ENCODE measurements around the gene LENG8. TPM values are rescaled to one million over a fixed set of nuclear protein-coding genes. Genes with fewer than 3 reads are reported as not detected.
A peak's percentile ranks its signal among the peaks of the same experiment; 100 is the strongest.

The LENG8 gene
- total and polyA plus RNA-seq, 12 donors: 17.4 to 725 (median 90.8) TPM

- 70 to 82% (median 76%) methylated on average over 3 to 6 of the region's 6 CpGs for whole genome bisulfite sequencing, 4 donors
Measured at GRCh38 chr19:54473892-54474372, 24.9 kb downstream of the LENG8 start.

GRCh38 chr19:54475706-54476105 is 26.7 kb downstream of the LENG8 start:
- no peak overlapping the region for H3K4me3 ChIP-seq
- H3K27ac ChIP-seq: no peak overlapping the region
- no peak for DNase-seq
- H3K27me3 ChIP-seq: no peaks in the 10 kb centered on the region
- peaks cover 0 to 7% of the 10 kb centered on the region in 2 donors for H3K4me1 ChIP-seq (replicated peaks in 1 of 2)
- H3K9me3 ChIP-seq (replicated peaks in 1 of 3): no peaks in the 10 kb centered on the region
- 83 to 91% (median 86%) methylated on average over 10 to 11 of the region's 11 CpGs for WGBS, 4 donors
- no peak for TF ChIP-seq POLR2A (IDR thresholded peaks at IDR 0.05)
- no peak for TF ChIP-seq CTCF (IDR thresholded peaks at IDR 0.05)
- no peaks in the 10 kb centered on the region for H3K36me3 ChIP-seq (replicated peaks in 1 of 2)
- intact Hi-C loops (cut with DNase I): loop anchor here in 1 of 2 donors (5.0 kb wide), 1 partner anchor 202 kb away; no protein-coding TSS in a partner anchor

More at GRCh38 chr19:54473892-54474372, 24.9 kb downstream of the LENG8 start:
- no peak for DNase-seq
- Histone ChIP-seq H3K27me3 (peaks cover 3% of the 10 kb centered on the region), H3K27ac (peak overlapping the region in 3 of 5 donors; percentile 49 to 75 (median 63)), H3K36me3 (replicated peaks in 1 of 2) (no peaks in the 10 kb centered on the region), H3K9me3 (replicated peaks in 1 of 3) (no peaks in the 10 kb centered on the region), H3K4me3 (no peak overlapping the region), H3K4me1 (replicated peaks in 1 of 2) (peaks cover 0 to 23% of the 10 kb centered on the region in 2 donors)
- intact Hi-C loops (cut with DNase I): no loop called here
- TF ChIP-seq POLR2A (IDR thresholded peaks at IDR 0.05): no peak
- no peak for TF ChIP-seq CTCF (IDR thresholded peaks at IDR 0.05)

DNA sequence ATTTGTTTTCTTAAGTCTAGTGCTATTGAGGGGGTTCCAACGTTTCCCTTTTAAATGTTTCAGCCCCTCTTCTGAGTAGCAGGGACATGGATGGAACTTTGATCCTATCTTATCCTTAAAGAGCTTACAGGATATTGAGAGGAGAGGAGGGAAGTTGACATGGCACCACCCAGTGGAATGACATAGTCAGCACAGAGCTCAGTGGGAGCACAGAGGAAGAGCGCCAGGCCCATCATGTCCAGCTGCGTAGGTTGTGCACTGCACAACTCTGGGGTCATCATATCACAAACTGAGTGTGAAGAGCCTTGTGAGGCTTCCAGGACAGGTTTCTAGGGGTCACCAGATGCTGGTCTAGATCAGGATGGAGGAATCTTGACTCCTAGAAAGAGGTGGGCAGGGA is 28.7 kb downstream of the LENG8 start:
- WGBS, 4 donors: 61 to 68% (median 63%) methylated on average over 3 of the region's 3 CpGs
- Histone ChIP-seq H3K9me3 (replicated peaks in 1 of 3) (no peaks in the 10 kb centered on the region), H3K4me3 (no peak overlapping the region), H3K36me3 (replicated peaks in 1 of 2) (no peaks in the 10 kb centered on the region), H3K27me3 (no peaks in the 10 kb centered on the region), H3K4me1 (replicated peaks in 1 of 2) (no peaks in the 10 kb centered on the region), H3K27ac (no peak overlapping the region)
- TF ChIP-seq POLR2A (IDR thresholded peaks at IDR 0.05) (no peak), CTCF (IDR thresholded peaks at IDR 0.05) (peak in 1 of 6 experiments; percentile 8)
- intact Hi-C loops (cut with DNase I): loop anchor here in 1 of 2 donors (5.0 kb wide), 1 partner anchor 200 kb away; no protein-coding TSS in a partner anchor
- no peak for DNase-seq

GRCh38 chr19:54478677-54479266 is 29.8 kb downstream of the LENG8 start:
- no peaks in the 10 kb centered on the region for H3K4me1 ChIP-seq (replicated peaks in 1 of 2)
- no peak overlapping the region for H3K27ac ChIP-seq
- H3K36me3 ChIP-seq (replicated peaks in 1 of 2): no peaks in the 10 kb centered on the region
- peak in 1 of 7 donors; percentile 25 for DNase-seq
- H3K27me3 ChIP-seq: no peaks in the 10 kb centered on the region
- TF ChIP-seq POLR2A (IDR thresholded peaks at IDR 0.05): no peak
- TF ChIP-seq CTCF (IDR thresholded peaks at IDR 0.05): peak; percentile 22 to 55 (median 42)
- H3K9me3 ChIP-seq (replicated peaks in 1 of 3): no peaks in the 10 kb centered on the region
- WGBS, 4 donors: 14 to 20% (median 18%) methylated on average over 10 of the region's 10 CpGs
- no peak overlapping the region for H3K4me3 ChIP-seq
- intact Hi-C loops (cut with DNase I): loop anchor here in 1 of 2 donors (5.0 kb wide), 1 partner anchor 199 kb away; no protein-coding TSS in a partner anchor

Measured in adrenal gland (tissue), 12 donors.